ENCODE results near the gene PDHB.
A peak's percentile ranks its signal among the peaks of the same experiment; 100 is the strongest.

PDHB gene

DNA sequence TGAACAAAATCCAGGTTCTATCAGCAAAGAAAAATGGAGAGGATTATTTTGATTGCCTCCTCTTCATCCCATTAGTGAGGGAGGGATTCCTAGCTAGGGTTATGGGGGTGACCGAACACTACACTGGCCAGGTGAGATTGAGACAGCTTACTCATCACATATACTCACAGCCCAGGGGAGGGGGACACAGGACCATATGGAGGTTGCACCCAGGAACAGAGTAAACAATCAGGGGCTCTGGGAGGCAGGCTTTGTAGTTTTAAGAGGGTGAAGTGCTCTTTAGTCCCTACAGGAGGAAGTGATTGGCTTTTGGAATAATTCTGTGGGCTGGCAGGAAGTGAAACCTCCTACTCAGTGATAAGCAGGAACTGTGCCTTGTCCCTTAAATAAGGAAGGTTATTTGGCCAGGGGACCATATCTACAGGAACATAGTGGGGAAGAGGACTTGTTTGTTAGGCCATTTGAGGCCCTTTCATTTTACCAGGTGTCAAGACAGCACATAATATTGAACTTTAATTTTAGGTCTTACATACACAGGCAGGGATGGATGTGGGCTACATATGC, 40.8 kb upstream of the PDHB start:
- Histone ChIP-seq H3K36me3 (replicated peaks) (no peaks in the 10 kb centered on the region), H3K27ac (no peak overlapping the region), H3K27me3 (replicated peaks) (no peaks in the 10 kb centered on the region), H3K4me3 (ENCODE audit: low read depth, low read length) (no peak overlapping the region)
- TF ChIP-seq, protein P1, sequence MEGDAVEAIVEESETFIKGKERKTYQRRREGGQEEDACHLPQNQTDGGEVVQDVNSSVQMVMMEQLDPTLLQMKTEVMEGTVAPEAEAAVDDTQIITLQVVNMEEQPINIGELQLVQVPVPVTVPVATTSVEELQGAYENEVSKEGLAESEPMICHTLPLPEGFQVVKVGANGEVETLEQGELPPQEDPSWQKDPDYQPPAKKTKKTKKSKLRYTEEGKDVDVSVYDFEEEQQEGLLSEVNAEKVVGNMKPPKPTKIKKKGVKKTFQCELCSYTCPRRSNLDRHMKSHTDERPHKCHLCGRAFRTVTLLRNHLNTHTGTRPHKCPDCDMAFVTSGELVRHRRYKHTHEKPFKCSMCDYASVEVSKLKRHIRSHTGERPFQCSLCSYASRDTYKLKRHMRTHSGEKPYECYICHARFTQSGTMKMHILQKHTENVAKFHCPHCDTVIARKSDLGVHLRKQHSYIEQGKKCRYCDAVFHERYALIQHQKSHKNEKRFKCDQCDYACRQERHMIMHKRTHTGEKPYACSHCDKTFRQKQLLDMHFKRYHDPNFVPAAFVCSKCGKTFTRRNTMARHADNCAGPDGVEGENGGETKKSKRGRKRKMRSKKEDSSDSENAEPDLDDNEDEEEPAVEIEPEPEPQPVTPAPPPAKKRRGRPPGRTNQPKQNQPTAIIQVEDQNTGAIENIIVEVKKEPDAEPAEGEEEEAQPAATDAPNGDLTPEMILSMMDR (IDR thresholded peaks at IDR 0.05; ENCODE audit: low read depth, low read length, missing control alignments), result no peak
- no peak for DNase-seq
- in situ Hi-C loops (cut with HindIII; ENCODE audit: low pct_ligation_motif_present, low sequenced_read_pairs), result no loop called here

- TF ChIP-seq, protein P1 (IDR thresholded peaks at IDR 0.05; ENCODE audit: low read depth, low read length, missing control alignments), result no peak
These were observed 39.6 kb upstream of the PDHB start for GRCh38 chr3:58473275-58473674.

DNA sequence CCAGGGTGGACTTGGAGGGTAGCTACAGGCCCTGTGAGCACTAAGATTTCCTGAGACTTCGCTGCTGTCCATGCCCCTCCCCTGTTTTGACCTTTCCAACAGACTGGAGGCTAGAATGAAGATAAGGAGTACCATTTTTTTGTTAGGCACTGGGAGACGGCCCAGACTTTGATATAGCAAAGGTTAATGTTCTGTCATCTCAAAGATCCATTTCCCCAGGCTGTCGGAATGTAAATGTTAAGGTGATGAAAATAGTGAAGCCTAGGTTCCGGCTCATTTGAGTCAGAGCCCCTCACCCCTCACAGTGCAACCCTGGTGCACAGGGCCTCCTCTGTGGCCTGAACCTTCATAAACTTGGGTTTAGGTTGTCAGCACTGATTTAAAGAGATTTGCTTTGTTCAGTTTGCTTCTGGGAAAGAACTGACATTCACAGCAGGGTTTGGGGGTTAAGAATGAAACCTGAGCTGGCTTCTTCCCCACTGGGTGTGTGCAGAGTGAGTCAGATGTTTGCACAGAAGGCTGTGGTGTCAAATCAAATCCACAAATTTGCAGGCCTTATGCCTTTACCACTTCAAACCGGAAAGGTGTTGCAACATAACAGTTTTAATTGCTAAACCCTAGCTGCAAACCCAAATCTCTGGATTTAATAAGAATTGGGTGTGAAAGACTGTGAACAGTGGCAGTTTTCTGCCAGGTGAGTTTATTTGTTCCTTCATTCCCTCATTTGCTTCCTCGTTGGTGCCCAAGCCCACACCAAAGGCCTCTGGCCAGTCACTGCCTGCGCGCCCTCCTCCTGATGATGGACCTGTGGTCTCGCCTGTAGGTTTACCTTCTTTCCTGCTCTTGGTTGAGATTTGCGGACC, 37.6 kb upstream of the PDHB start:
- in situ Hi-C loops (cut with HindIII; ENCODE audit: low pct_ligation_motif_present, low sequenced_read_pairs), result no loop called here
- Histone ChIP-seq H3K27me3 (replicated peaks) (no peaks in the 10 kb centered on the region), H3K4me3 (ENCODE audit: low read depth, low read length) (no peak overlapping the region), H3K27ac (peak overlapping the region; percentile 78), H3K36me3 (replicated peaks) (no peaks in the 10 kb centered on the region)
- DNase-seq, result peak; percentile 87
- TF ChIP-seq, protein P1 (IDR thresholded peaks at IDR 0.05; ENCODE audit: low read depth, low read length, missing control alignments), result no peak

More at GRCh38 chr3:58473275-58473674, 39.6 kb upstream of the PDHB start:
- no peak for DNase-seq
- no peak overlapping the region for H3K27ac ChIP-seq
- H3K27me3 ChIP-seq (replicated peaks), result no peaks in the 10 kb centered on the region
- no peak overlapping the region for H3K4me3 ChIP-seq (ENCODE audit: low read depth, low read length)
- in situ Hi-C loops (cut with HindIII; ENCODE audit: low pct_ligation_motif_present, low sequenced_read_pairs), result no loop called here
- H3K36me3 ChIP-seq (replicated peaks), result no peaks in the 10 kb centered on the region

DNA sequence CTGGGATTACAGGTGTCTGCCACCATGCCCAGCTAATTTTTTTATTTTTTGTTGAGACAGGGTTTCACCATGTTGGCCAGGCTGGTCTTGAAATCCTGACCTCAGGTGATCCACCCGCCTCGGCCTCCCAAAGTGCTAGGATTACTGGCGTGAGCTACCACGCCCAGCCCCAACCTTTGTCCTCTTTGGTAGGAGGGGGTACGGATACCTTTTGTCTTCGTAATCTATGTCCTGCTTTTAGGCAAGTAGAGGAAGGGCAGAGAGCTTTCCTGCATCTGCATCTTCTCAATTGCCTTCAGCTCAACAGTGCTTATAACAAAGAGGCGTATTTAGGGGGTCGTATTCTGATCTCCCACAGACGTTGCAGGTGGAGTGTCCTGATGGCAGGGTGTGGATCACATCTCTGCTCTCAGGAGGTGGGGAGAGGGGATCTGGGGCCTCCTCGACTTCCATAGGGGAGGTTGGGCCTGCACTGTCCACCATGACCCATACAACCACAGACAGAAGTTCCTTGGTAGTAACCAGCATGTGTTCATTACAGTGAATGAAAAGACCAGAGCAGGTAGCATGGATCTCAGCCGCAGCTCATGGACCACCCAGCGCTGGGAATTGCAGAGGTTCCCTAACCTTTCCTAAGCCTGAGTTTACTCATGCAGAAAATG, 36.9 kb upstream of the PDHB start:
- DNase-seq, result no peak
- peak overlapping the region; percentile 78 for H3K27ac ChIP-seq
- no peaks in the 10 kb centered on the region for H3K27me3 ChIP-seq (replicated peaks)
- no peaks in the 10 kb centered on the region for H3K36me3 ChIP-seq (replicated peaks)
- TF ChIP-seq, protein P1 (IDR thresholded peaks at IDR 0.05; ENCODE audit: low read depth, low read length, missing control alignments), result no peak
- in situ Hi-C loops (cut with HindIII; ENCODE audit: low pct_ligation_motif_present, low sequenced_read_pairs), result no loop called here
- H3K4me3 ChIP-seq (ENCODE audit: low read depth, low read length), result no peak overlapping the region

DNA sequence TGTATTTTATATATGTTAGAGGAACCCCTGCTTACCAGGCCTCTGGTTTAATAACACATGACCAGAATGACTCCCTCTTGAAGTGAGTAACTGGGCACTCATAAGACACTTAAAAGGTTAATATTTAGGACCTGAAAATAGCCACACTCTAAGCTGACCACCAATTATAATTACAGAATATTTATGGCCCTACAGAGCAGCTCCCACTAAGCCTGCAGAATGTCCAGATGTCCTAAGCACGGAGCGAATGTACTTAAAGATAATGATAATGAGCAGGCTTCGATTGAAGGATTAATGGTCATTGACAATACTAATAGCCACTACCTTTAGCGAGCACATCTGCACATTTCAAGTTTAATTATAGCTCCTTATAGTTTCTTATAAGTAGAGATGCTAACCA, 35.5 kb upstream of the PDHB start:
- TF ChIP-seq, protein P1 (IDR thresholded peaks at IDR 0.05; ENCODE audit: low read depth, low read length, missing control alignments), result no peak
- Histone ChIP-seq H3K36me3 (replicated peaks) (no peaks in the 10 kb centered on the region), H3K4me3 (ENCODE audit: low read depth, low read length) (no peak overlapping the region), H3K27ac (no peak overlapping the region), H3K27me3 (replicated peaks) (no peaks in the 10 kb centered on the region)
- no peak for DNase-seq
- in situ Hi-C loops (cut with HindIII; ENCODE audit: low pct_ligation_motif_present, low sequenced_read_pairs), result no loop called here

All from brain microvascular endothelial cell (primary cell).